OCI-LY3 (cell line): ENCODE data around the gene VWA3A.
"Not testable (repeated sequence)": the region's sequence is repeated elsewhere in the genome, so short reads cannot be mapped to it uniquely, and the experiment has no call there.

ENCODE experiments used
- H2AFZ ChIP-seq: fragments of 200-600, 300-600 bp; shearing (Covaris generic); 2 replicates; pipeline ENCODE4 v1.6.0; 2014; ENCODE audit warnings: antibody characterized with exemption, low read depth, low read length
- H3K27ac ChIP-seq: fragments of 200-600, 300-600 bp; sonication (generic); 2 replicates; pipeline ENCODE4 v1.5.1; 2014; ENCODE audit warnings: mild to moderate bottlenecking, low read length, moderate library complexity, mixed read lengths
- H3K27me3 ChIP-seq: fragments of 200-600, 300-600 bp; sonication (generic); 2 replicates; pipeline ENCODE4 v1.6.1; 2014; ENCODE audit warnings: low read depth, low read length, mixed read lengths
- H3K36me3 ChIP-seq: fragments of 200-600, 300-600 bp; sonication (generic); replicated peaks from 2 replicates; pipeline ENCODE3; 2014; ENCODE audit warnings: low read depth, low read length, mixed read lengths
- H3K4me1 ChIP-seq: fragments of 300-600, 200-600 bp; sonication (generic); 2 replicates; pipeline ENCODE4 v1.6.1; 2014; ENCODE audit warnings: low read length, mixed read lengths
- H3K4me2 ChIP-seq: fragments of 200-600, 300-600 bp; sonication (generic); 2 replicates; pipeline ENCODE4 v1.6.1; 2014; ENCODE audit warnings: low read length, mixed read lengths
- H3K4me3 ChIP-seq: fragments of 300-600, 200-600 bp; sonication (generic); 2 replicates; pipeline ENCODE4 v1.5.1; 2014; ENCODE audit warnings: antibody characterized with exemption, mild to moderate bottlenecking, low read length, moderate library complexity
- H3K79me2 ChIP-seq: fragments of 300-600, 200-600 bp; shearing (Covaris generic); 2 replicates; pipeline ENCODE4 v1.6.1; 2014; ENCODE audit warnings: mild to moderate bottlenecking, low read length, mixed read lengths
- H3K9ac ChIP-seq: fragments of 300-600, 200-600 bp; shearing (Covaris generic); 2 replicates; pipeline ENCODE4 v1.6.0; 2014; ENCODE audit warnings: mild to moderate bottlenecking, low read length, moderate library complexity
- H3K9me3 ChIP-seq: fragments of 200-600, 300-600 bp; shearing (Covaris generic); 2 replicates; pipeline ENCODE4 v1.6.1; 2014; ENCODE audit warnings: low read length, mixed read lengths; ENCODE audit not compliant: insufficient read depth
- H4K20me1 ChIP-seq: fragments of 200-600, 300-600 bp; sonication (generic); 2 replicates; pipeline ENCODE4 v1.6.1; 2016; ENCODE audit warnings: low read length, mixed read lengths; ENCODE audit not compliant: insufficient read depth
- CTCF ChIP-seq: fragments of 200-600, 300-600 bp; sonication (generic); IDR thresholded peaks from 2 replicates; pipeline ENCODE4 v1.5.1; 2014; ENCODE audit warnings: antibody characterized with exemption, low read length, low read depth
- EZH2phosphoT487 ChIP-seq: fragments of 200-600 bp; shearing (Covaris generic); IDR thresholded peaks from 2 replicates; pipeline ENCODE4 v1.6.1; 2018; ENCODE audit warnings: antibody characterized with exemption, mixed run types, low read depth

VWA3A gene

DNA sequence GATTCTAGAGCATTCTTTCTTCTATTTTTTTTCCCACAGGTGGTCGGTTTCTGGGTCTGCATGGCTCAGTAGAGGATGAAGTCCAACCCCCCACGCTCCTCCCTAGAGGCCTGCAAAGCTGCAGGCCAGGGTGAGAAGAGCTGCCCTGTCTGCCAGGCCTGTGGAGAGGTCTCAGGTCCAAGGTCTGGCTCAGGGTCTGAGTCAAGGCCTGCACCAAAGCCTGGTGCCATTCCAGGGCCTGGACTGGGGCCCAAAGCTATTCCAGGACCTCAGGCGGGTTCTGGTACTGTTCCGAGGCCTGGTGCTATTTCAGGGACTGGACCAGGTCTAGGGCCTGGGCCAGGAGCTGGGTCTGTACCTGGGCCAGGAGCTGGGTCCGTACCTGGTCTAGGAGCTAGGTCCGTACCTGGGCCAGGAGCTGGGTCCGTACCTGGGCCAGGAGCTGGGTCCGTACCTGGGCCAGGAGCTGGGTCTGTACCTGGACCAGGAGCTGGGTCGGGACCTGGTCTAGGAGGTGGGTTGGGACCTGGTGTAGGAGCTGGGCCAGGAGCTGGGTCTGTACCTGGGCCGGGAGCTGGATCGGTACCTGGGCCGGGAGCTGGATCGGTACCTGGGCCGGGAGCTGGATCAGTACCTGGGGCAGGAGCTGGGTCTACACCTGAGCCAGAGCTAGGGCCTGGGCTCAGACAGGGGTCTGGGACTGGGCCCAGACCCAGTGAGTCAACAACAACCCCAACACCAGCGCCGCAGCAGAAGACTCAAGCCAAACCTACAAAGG lies 73.4 kb downstream of the VWA3A start:
- no peaks in the 10 kb centered on the region for H3K4me1 ChIP-seq
- no peaks in the 10 kb centered on the region for H4K20me1 ChIP-seq
- H3K36me3 ChIP-seq: no peaks in the 10 kb centered on the region
- no peaks in the 10 kb centered on the region for H3K79me2 ChIP-seq
- H3K27ac ChIP-seq: no peak overlapping the region
- TF ChIP-seq EZH2phosphoT487: no peak
- TF ChIP-seq CTCF: no peak
- H3K9ac ChIP-seq: no peak overlapping the region
- H2AFZ ChIP-seq: no peak overlapping the region
- H3K9me3 ChIP-seq: no peaks in the 10 kb centered on the region
- H3K27me3 ChIP-seq: 0 out of 2 replicates have a peak, but pooled peaks cover 4% of the 10 kb centered on the region
- H3K4me2 ChIP-seq: no peak overlapping the region
- no peak overlapping the region for H3K4me3 ChIP-seq

- Histone ChIP-seq H2AFZ (no peak overlapping the region), H3K36me3 (no peaks in the 10 kb centered on the region), H3K27ac (no peak overlapping the region), H4K20me1 (no peaks in the 10 kb centered on the region), H3K4me2 (no peak overlapping the region), H3K27me3 (no peaks in the 10 kb centered on the region), H3K9me3 (no peaks in the 10 kb centered on the region), H3K79me2 (no peaks in the 10 kb centered on the region), H3K4me3 (no peak overlapping the region), H3K4me1 (no peaks in the 10 kb centered on the region), H3K9ac (no peak overlapping the region)
- TF ChIP-seq EZH2phosphoT487 (no peak), CTCF (no peak)
Observed at GRCh38 chr16:22171953-22172352, 79.6 kb downstream of the VWA3A start.

DNA sequence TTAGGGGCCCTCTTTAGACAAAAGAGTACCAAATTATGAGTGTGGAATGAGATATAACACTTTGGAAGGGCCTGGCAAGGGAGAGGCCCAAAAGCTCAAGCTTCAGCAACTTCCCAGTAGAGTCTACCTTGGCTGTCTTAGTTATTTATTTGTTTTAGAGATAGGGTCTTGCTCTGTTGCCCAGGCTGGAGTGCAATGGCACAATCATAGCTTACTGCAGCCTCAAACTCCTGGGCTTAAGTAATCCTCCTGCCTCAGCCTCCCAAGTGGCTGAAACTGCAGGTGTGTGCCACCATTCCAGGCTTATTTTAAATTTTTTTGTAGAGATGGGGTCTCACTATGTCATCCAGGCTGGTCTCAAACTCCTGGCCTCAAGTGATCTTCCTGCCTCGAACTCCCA lies 80.3 kb downstream of the VWA3A start:
- not testable (repeated sequence) for H3K27ac ChIP-seq, H4K20me1 ChIP-seq, H3K9me3 ChIP-seq, H3K4me3 ChIP-seq, H3K9ac ChIP-seq, H2AFZ ChIP-seq, H3K36me3 ChIP-seq, H3K79me2 ChIP-seq, H3K4me1 ChIP-seq, H3K27me3 ChIP-seq, H3K4me2 ChIP-seq

GRCh38 chr16:22174642-22175041 lies 82.3 kb downstream of the VWA3A start:
- Histone ChIP-seq H3K36me3 (no peaks in the 10 kb centered on the region), H3K27me3 (no peaks in the 10 kb centered on the region), H2AFZ (no peak overlapping the region), H3K4me1 (peaks cover 5% of the 10 kb centered on the region), H4K20me1 (no peaks in the 10 kb centered on the region), H3K27ac (no peak overlapping the region), H3K4me2 (no peak overlapping the region), H3K9ac (no peak overlapping the region), H3K4me3 (no peak overlapping the region), H3K79me2 (no peaks in the 10 kb centered on the region), H3K9me3 (no peaks in the 10 kb centered on the region)
- TF ChIP-seq CTCF: no peak
- TF ChIP-seq EZH2phosphoT487: no peak
